ENCODE results near the gene SLC2A5. TPM values are rescaled to one million over a fixed set of nuclear protein-coding genes. Genes with fewer than 3 reads are reported as not detected.

The SLC2A5 gene
- total and polyA plus RNA-seq, 2 of the 4 experiments (the other 2 are of a cell fraction) = 0.03 to 0.18 TPM

- Histone ChIP-seq H3K4me2 (ENCODE audit: low read depth, low read length) (no peak overlapping the region), H4K5ac (ENCODE audit: low read depth, low read length) (no peak overlapping the region), H4K91ac (ENCODE audit: insufficient read depth, low read depth, low read length) (no peak overlapping the region), H3K27me3 (ENCODE audit: control insufficient read depth, insufficient read depth, low read length) (peaks cover 8% of the 10 kb centered on the region; the same call in 1 of the 2 replicates), H2AFZ (replicated peaks; ENCODE audit: low read length, poor library complexity) (no peak overlapping the region), H3K4ac (ENCODE audit: low read depth, low read length) (no peak overlapping the region), H3K27ac (ENCODE audit: insufficient read depth, low read length) (no peak overlapping the region), H4K8ac (ENCODE audit: low read depth in 2 of 2, low read length in 2 of 2) (no peak overlapping the region), H2BK15ac (ENCODE audit: low read depth, low read length) (no peak overlapping the region), H3K4me3 (ENCODE audit: insufficient read depth, low read depth, low read length) (no peak overlapping the region), H3K23ac (ENCODE audit: low read depth, low read length) (no peak overlapping the region), H3K9me1 (ENCODE audit: insufficient read depth, low read length) (no peaks in the 10 kb centered on the region), H3K18ac (ENCODE audit: low read depth, low read length) (no peak overlapping the region), H3K9me3 (ENCODE audit: control insufficient read depth, insufficient read depth, low read length) (no peaks in the 10 kb centered on the region), H3K56ac (ENCODE audit: extremely low read depth, insufficient read depth, low read length) (no peak overlapping the region), H2AK9ac (replicated peaks; ENCODE audit: low read depth, low read length, poor library complexity) (no peak overlapping the region), H3K14ac (replicated peaks; ENCODE audit: low read depth, low read length) (no peak overlapping the region), H3K9ac (ENCODE audit: low read depth, low read length) (no peak overlapping the region), H2BK20ac (ENCODE audit: low read depth, low read length) (no peak overlapping the region), H3K79me1 (ENCODE audit: low read depth in 1 of 2, low read length in 2 of 2) (no peaks in the 10 kb centered on the region), H3K4me1 (ENCODE audit: control insufficient read depth, insufficient read depth, low read length) (peaks cover 9% of the 10 kb centered on the region), H2BK5ac (ENCODE audit: low read depth, low read length, poor library complexity, severe bottlenecking) (no peak overlapping the region), H3K36me3 (ENCODE audit: control insufficient read depth, insufficient read depth, low read length) (no peaks in the 10 kb centered on the region), H2BK120ac (ENCODE audit: low read depth, low read length) (no peak overlapping the region), H2AK5ac (ENCODE audit: low read depth, low read length) (no peak overlapping the region), H4K20me1 (ENCODE audit: insufficient read depth, low read length) (no peaks in the 10 kb centered on the region)
- no peak for DNase-seq
- in situ Hi-C loops (cut with MboI; ENCODE audit: low sequenced_read_pairs) = no loop called here
- intact Hi-C loops (cut with micrococcal nuclease) = no loop called here
- no peak for ATAC-seq (ENCODE audit: low read depth)
- dilution Hi-C loops (cut with HindIII; ENCODE audit: low sequenced_read_pairs, unreplicated experiment) = no loop called here
- POLR2A ChIA-PET (ENCODE audit: unreplicated experiment) = no interaction called here
- no CpG with 5 or more reads among the region's 12 CpGs for whole genome bisulfite sequencing, 2 experiments (ENCODE audit: extremely low coverage in 2 of 2, insufficient read length in 1 of 2)
- no TSS peak for BruUV-seq (replicated peaks)
- CTCF ChIA-PET = interaction anchor here (1.0 to 1.2 kb wide), 2 partner anchors 70 to 75 kb away, joined by 3 to 4 read pairs; no protein-coding TSS in a partner anchor
- no peak for TF ChIP-seq MXI1 (IDR thresholded peaks at IDR 0.05; ENCODE audit: borderline replicate concordance, low read depth, low read length)
- no peak for TF ChIP-seq FOS (IDR thresholded peaks at IDR 0.05; ENCODE audit: low read depth, low read length)
- no peak for TF ChIP-seq ELK1 (IDR thresholded peaks at IDR 0.05; ENCODE audit: borderline replicate concordance, low read depth, low read length)
- TF ChIP-seq, protein P1, sequence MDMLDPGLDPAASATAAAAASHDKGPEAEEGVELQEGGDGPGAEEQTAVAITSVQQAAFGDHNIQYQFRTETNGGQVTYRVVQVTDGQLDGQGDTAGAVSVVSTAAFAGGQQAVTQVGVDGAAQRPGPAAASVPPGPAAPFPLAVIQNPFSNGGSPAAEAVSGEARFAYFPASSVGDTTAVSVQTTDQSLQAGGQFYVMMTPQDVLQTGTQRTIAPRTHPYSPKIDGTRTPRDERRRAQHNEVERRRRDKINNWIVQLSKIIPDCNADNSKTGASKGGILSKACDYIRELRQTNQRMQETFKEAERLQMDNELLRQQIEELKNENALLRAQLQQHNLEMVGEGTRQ (IDR thresholded peaks at IDR 0.05; ENCODE audit: low read depth, low read length) = no peak
- no peak for TF ChIP-seq CTCF (conservative IDR thresholded peaks at IDR 0.05; ENCODE audit: low read depth, low read length)
- no peak for TF ChIP-seq CHD1 (IDR thresholded peaks at IDR 0.05; ENCODE audit: low read depth, low read length)
- no peak for TF ChIP-seq RFX5 (IDR thresholded peaks at IDR 0.05; ENCODE audit: low read depth, low read length)
- no peak for TF ChIP-seq BHLHE40 (IDR thresholded peaks at IDR 0.05; ENCODE audit: low read depth, low read length)
- no peak for TF ChIP-seq SMC3 (IDR thresholded peaks at IDR 0.05; ENCODE audit: low read depth, low read length)
- no peak for TF ChIP-seq RAD21 (IDR thresholded peaks at IDR 0.05; ENCODE audit: low read length)
- TF ChIP-seq RCOR1 (IDR thresholded peaks at IDR 0.05; ENCODE audit: insufficient replicate concordance, low read length) = no peak
- TF ChIP-seq POLR2A (IDR thresholded peaks at IDR 0.05; ENCODE audit: low read depth, low read length) = no peak
- no peak for TF ChIP-seq MAZ (IDR thresholded peaks at IDR 0.05; ENCODE audit: borderline replicate concordance, low read depth, low read length)
These were observed 10.7 kb upstream of the SLC2A5 start for GRCh38 chr1:9079988-9080704.
